Fibroblast of pulmonary artery (primary cell): Measurements from ENCODE around the gene HAAO.

Experiments used
- DNase-seq: peaks from one replicate; pipeline ENCODE4 v3.0.0-alpha.2; 2010; ENCODE audit warnings: low read depth
- H3K4me3 ChIP-seq: replicated peaks from 2 replicates; pipeline ENCODE4 v1.5.1; 2011; ENCODE audit warnings: low read depth, mild to moderate bottlenecking, control low read depth, low read length, moderate library complexity
- TF ChIP-seq, protein P1 (sequence below): IDR thresholded peaks from 2 replicates; pipeline ENCODE4 v1.5.1; 2011; ENCODE audit warnings: mild to moderate bottlenecking, control low read depth, low read length, inconsistent platforms; ENCODE audit errors: missing control alignments

Gene HAAO

GRCh38 chr2:42764096-42764495, 28.3 kb downstream of the HAAO start, which contains the start of gene OXER1:
Gene OXER1, minus strand, starts transcription at chr2:42764135. Its CDS starts 73 bp downstream, at chr2:42764062.
- no peak for DNase-seq

GRCh38 chr2:42762823-42763804, 29.3 kb downstream of the HAAO start:
- DNase-seq: no peak
- H3K4me3 ChIP-seq: no peak overlapping the region
- TF ChIP-seq, protein P1, sequence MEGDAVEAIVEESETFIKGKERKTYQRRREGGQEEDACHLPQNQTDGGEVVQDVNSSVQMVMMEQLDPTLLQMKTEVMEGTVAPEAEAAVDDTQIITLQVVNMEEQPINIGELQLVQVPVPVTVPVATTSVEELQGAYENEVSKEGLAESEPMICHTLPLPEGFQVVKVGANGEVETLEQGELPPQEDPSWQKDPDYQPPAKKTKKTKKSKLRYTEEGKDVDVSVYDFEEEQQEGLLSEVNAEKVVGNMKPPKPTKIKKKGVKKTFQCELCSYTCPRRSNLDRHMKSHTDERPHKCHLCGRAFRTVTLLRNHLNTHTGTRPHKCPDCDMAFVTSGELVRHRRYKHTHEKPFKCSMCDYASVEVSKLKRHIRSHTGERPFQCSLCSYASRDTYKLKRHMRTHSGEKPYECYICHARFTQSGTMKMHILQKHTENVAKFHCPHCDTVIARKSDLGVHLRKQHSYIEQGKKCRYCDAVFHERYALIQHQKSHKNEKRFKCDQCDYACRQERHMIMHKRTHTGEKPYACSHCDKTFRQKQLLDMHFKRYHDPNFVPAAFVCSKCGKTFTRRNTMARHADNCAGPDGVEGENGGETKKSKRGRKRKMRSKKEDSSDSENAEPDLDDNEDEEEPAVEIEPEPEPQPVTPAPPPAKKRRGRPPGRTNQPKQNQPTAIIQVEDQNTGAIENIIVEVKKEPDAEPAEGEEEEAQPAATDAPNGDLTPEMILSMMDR: no peak

More at GRCh38 chr2:42764096-42764495, 28.3 kb downstream of the HAAO start, which contains the start of gene OXER1:
- TF ChIP-seq, protein P1: no peak
- H3K4me3 ChIP-seq: no peak within 1 kb of the TSS

DNA sequence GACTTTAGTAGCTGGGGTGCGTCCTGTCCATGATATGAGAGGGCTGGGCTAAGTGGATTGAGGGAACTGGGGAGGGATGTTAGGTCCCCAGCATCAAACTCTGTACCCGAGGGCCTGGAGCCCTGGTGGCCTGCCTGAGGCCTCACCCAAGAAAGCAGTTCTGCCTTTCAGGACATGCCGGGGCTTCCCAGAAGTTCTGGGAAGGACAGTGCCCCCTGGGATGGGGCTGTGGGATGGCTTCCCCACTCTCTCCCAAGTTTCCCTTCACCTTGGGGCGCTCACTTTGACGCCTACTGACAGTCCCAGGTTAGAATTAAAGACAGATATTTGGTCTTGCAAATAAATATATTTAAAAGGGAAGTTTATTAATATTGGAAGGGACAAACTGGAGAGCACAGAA, 30.2 kb downstream of the HAAO start:
- no peak overlapping the region for H3K4me3 ChIP-seq
- DNase-seq: no peak
- TF ChIP-seq, protein P1: no peak

GRCh38 chr2:42761554-42761953, 30.8 kb downstream of the HAAO start:
- no peak for DNase-seq
- TF ChIP-seq, protein P1: no peak
- no peak overlapping the region for H3K4me3 ChIP-seq

DNA sequence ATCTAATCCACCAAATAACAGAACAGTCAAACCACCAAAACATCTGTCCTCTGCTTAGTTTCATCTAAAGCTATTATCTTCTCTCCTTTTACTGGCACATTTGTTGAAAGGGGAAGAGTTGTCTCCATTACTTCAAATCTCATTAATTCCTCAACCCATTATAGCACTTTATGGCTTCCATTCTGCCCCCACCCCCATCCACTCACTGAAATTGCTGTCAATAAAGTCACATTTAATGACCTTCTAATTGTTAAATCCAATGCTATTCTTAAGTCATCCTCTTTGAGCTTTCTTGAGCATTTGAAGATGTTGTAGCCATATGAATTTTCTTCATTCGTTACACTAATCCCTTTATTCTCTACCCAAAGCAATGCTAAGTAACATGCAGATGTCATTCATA, 33.6 kb downstream of the HAAO start:
- TF ChIP-seq, protein P1: no peak
- no peak overlapping the region for H3K4me3 ChIP-seq
- no peak for DNase-seq

DNA sequence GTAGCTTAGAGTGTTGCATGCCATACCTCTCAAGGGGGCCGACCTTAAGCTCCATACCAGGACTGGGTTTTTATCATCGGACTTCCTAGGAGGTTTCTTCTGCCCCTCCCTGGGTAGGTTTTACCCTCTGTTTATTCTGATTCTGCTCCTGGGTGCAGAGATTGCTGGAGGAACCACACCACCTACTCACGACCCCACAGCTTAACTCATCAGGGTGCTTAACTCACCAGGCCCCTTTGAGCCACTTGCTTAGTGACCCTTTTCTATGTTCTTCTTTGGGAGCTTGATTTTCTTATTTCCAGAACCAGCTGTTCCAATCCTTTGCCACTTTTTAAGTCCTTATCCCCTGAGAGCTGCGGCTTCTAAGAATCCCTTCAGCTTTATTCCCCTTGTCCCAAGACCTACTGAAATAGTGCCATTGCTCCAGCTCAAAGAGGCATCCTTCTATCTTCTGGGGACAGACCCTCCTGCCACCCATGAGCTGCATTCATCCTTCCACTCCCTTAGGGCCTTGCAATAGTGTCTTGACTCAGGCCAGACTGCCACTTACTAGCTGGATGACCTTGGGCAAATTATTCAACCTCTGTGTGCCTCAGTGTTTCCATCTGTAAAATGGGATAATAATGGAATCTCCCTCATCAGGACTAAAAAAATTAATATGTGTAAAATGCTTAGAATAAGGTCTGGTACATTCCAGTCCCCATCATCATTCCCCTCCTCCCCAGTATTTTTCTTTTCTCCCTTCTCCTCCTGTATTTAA, 34.2 kb downstream of the HAAO start:
- no peak overlapping the region for H3K4me3 ChIP-seq
- DNase-seq: no peak
- TF ChIP-seq, protein P1: no peak
